ENCODE measurements around the gene KLHDC4. TPM values are rescaled to one million over a fixed set of nuclear protein-coding genes. Genes with fewer than 3 reads are reported as not detected.
"Not testable (repeated sequence)": the region's sequence is repeated elsewhere in the genome, so short reads cannot be mapped to it uniquely, and the experiment has no call there.

Gene KLHDC4
- total RNA-seq, 2 experiments from 2014 or later = 65.9 to 70.2 TPM

DNA sequence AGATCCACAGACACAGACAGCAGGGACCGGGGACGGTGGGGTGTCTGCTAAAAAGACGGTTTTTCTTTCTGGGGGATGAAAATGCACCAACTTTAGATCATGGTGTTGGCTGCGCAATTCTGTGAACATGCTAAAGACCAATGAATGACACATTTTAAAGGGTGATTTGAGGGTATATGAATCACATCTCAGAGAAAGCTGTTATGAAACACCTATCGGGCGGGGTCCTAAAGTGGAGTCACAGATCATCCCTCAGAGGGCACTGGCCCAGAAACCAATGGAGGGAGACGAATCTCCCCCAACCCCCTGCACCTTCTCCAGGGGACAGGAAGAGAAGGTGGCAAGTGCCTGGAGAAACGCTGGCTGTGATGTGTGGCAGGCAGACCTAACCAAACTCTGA, 26.0 kb downstream of the KLHDC4 start:
- POLR2A ChIA-PET = no interaction called here
- CTCF ChIA-PET = no interaction called here
- Mint-ChIP-seq H3K27me3 (no peaks in the 10 kb centered on the region), H3K36me3 (peaks cover 21% of the 10 kb centered on the region), H3K4me1 (ENCODE audit: low read depth) (peaks cover 2% of the 10 kb centered on the region), H3K27ac (no peak overlapping the region), H3K9me3 (no peaks in the 10 kb centered on the region), H3K4me3 (no peak overlapping the region)
- intact Hi-C loops (cut with micrococcal nuclease) = no loop called here
- DNase-seq = no peak

DNA sequence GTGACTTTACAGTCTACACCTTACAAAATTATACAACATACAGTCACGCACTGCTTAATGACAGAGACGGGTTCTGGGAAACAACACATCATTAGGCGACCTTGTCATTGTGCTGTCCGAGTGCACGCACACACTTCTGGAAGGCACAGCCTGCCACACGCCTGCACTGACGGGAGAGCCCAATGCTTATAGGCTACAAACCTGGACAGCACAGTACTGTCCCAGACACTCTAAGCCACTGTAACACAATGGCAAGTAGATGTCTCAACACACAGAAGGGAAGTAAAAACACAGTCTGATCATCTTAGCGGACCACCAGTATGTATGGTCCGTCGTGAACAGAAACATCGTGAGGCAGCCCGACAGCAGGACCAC, 29.8 kb downstream of the KLHDC4 start:
- POLR2A ChIA-PET = no interaction called here
- peaks cover 15% of the 10 kb centered on the region for H3K4me1 Mint-ChIP-seq (ENCODE audit: low read depth)
- H3K27ac Mint-ChIP-seq = no peak overlapping the region
- H3K9me3 Mint-ChIP-seq = no peaks in the 10 kb centered on the region
- intact Hi-C loops (cut with micrococcal nuclease) = no loop called here
- no peaks in the 10 kb centered on the region for H3K27me3 Mint-ChIP-seq
- CTCF ChIA-PET = no interaction called here
- no peak for DNase-seq
- H3K36me3 Mint-ChIP-seq = peaks cover 18% of the 10 kb centered on the region
- no peak overlapping the region for H3K4me3 Mint-ChIP-seq

DNA sequence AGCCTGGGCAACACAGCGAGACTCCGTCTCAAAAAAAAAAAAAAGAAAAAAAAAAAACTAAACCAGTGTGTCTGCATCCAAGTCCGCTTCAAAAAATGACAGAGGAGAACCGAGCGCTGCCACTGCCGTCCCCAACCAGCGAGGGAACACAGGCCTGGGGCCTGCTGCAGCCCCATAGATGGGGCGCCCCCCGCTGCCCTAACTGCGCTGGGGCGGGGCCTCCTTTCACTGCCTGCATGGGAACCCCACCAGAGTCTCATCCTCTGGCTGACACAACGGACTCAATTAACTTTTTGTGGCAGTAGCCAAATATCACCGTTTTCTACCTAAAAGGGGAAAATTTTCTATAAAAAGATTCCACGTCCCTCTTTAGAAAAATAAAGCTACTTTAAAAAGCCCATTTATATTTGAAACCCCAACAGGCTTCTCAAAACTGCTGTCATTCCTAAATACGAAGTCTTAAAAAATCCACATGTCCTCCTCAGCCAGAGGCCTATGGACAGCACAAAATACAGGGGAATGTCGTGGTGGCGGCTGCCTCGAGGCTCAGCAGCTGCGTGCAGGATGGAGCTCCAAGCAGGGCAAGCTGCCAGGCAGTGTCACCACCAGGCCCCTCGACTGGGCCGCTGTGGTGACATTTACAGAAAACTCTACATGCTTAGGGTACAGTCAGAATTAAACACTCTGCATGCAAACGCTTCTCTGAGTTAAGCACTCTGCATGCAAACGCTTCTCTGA, 30.3 kb downstream of the KLHDC4 start:
- H3K36me3 Mint-ChIP-seq = peaks cover 19% of the 10 kb centered on the region
- intact Hi-C loops (cut with micrococcal nuclease) = no loop called here
- H3K9me3 Mint-ChIP-seq = no peaks in the 10 kb centered on the region
- no peak overlapping the region for H3K4me3 Mint-ChIP-seq
- no peak overlapping the region for H3K27ac Mint-ChIP-seq
- CTCF ChIA-PET = no interaction called here
- H3K27me3 Mint-ChIP-seq = no peaks in the 10 kb centered on the region
- DNase-seq = no peak
- H3K4me1 Mint-ChIP-seq (ENCODE audit: low read depth) = peaks cover 13% of the 10 kb centered on the region
- POLR2A ChIA-PET = no interaction called here

GRCh38 chr16:87734644-87735043, 31.1 kb downstream of the KLHDC4 start:
- ChIA-PET CTCF (interaction anchor here (1.4 kb wide), 1 partner anchor 13 kb away, joined by 3 read pairs; no protein-coding TSS in a partner anchor), POLR2A (no interaction called here)
- Mint-ChIP-seq H3K36me3 (peaks cover 19% of the 10 kb centered on the region), H3K27ac (no peak overlapping the region), H3K4me3 (no peak overlapping the region), H3K27me3 (no peaks in the 10 kb centered on the region), H3K4me1 (ENCODE audit: low read depth) (peaks cover 13% of the 10 kb centered on the region), H3K9me3 (no peaks in the 10 kb centered on the region)
- DNase-seq = no peak
- intact Hi-C loops (cut with micrococcal nuclease) = no loop called here

GRCh38 chr16:87733190-87733589, 32.6 kb downstream of the KLHDC4 start:
- POLR2A ChIA-PET = no interaction called here
- Mint-ChIP-seq H3K27me3 (no peaks in the 10 kb centered on the region), H3K4me1 (ENCODE audit: low read depth) (peaks cover 13% of the 10 kb centered on the region), H3K27ac (no peak overlapping the region), H3K9me3 (no peaks in the 10 kb centered on the region), H3K4me3 (no peak overlapping the region), H3K36me3 (peaks cover 27% of the 10 kb centered on the region)
- CTCF ChIA-PET = interaction anchor here (1.6 kb wide), 1 partner anchor 35 kb away, joined by 5 read pairs; no protein-coding TSS in a partner anchor
- peak; percentile 14 for DNase-seq
- intact Hi-C loops (cut with micrococcal nuclease) = no loop called here

DNA sequence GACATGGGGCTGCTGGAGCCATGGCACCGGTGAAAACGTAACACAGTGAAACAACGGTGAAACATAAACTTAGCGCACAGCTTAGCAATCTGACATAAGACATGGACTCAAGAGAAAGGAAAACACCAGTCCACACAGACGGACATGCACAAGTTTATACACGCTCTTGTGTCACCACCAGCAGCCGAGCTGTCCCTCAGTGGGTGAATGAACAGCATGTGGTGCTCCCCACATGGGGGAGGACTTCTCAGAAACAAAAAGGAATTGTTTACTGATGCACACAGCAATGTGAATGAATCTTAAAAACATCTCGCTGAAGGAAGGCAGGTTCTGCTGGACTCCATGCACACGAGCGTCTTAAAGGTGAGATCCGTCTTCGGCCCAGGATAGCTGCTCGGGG, 34.2 kb downstream of the KLHDC4 start:
- Mint-ChIP-seq H3K27ac (no peak overlapping the region), H3K36me3 (peaks cover 35% of the 10 kb centered on the region), H3K9me3 (no peaks in the 10 kb centered on the region), H3K4me3 (no peak overlapping the region), H3K4me1 (ENCODE audit: low read depth) (peaks cover 13% of the 10 kb centered on the region), H3K27me3 (no peaks in the 10 kb centered on the region)
- ChIA-PET CTCF (no interaction called here), POLR2A (interaction anchor here (0.6 kb wide), 1 partner anchor 18 kb away, joined by 3 read pairs; no protein-coding TSS in a partner anchor)
- intact Hi-C loops (cut with micrococcal nuclease) = no loop called here
- DNase-seq = no peak

DNA sequence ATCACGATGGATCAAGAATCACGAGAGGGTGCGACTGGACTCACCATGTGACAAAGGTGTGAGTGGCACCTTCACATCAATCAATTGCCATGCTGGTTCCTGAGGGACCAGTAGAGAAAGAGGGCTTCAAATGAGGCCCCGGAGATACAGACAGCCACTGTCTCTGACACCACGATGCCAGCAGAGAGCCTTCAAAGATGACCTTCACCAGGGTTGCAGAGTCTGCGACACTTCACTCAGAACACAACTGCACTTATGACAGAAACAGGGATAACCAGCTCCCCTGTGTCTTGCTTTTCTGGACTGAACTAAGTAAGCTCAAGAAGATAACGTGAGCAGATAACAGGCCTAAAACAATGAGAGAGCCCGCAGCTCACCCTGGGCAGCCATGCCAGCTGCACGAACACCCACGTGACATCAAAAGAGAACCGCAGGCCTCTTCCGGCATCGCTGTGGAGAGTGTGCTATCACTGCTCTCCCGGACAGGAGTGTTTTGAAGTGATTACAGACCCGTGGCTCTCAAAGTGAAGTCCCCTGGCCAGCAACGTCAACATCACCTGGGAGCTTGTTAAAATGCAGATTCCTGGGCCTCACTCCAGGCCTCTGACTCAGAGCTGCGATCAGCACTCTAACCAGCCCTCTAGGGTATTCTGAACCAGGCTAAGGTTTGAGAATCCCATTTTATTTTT, 36.4 kb downstream of the KLHDC4 start:
- no peak overlapping the region for H3K27ac Mint-ChIP-seq
- no peaks in the 10 kb centered on the region for H3K27me3 Mint-ChIP-seq
- intact Hi-C loops (cut with micrococcal nuclease) = no loop called here
- ChIA-PET POLR2A (no interaction called here), CTCF (no interaction called here)
- H3K9me3 Mint-ChIP-seq = no peaks in the 10 kb centered on the region
- H3K4me3 Mint-ChIP-seq = no peak overlapping the region
- peaks cover 10% of the 10 kb centered on the region for H3K4me1 Mint-ChIP-seq (ENCODE audit: low read depth)
- peaks cover 40% of the 10 kb centered on the region for H3K36me3 Mint-ChIP-seq
- no peak for DNase-seq

DNA sequence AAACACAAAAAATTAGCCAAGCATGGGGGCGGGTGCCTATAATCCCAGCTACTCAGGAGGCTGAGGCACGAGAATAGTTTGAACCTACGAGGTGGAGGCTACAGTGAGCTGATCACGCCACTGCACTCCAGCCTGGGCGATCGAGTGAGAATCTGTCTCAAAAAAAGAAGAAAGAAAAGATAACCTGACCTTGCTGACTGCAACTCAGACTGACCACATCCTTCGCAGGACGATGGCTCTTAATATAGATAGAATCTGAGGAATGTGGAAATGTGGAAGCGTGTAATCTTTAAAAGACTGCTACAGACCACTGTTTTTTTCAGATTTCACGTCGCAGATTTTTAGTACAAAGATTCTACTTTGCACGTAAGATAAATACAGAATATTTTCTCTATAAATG, 37.8 kb downstream of the KLHDC4 start:
- peaks cover 45% of the 10 kb centered on the region for H3K36me3 Mint-ChIP-seq
- intact Hi-C loops (cut with micrococcal nuclease) = no loop called here
- CTCF ChIA-PET = no interaction called here

GRCh38 chr16:87727346-87727745, 38.4 kb downstream of the KLHDC4 start:
- no peak for DNase-seq
- H3K27me3 Mint-ChIP-seq = no peaks in the 10 kb centered on the region
- H3K9me3 Mint-ChIP-seq = no peaks in the 10 kb centered on the region
- H3K4me1 Mint-ChIP-seq (ENCODE audit: low read depth) = no peaks in the 10 kb centered on the region
- H3K36me3 Mint-ChIP-seq = peaks cover 46% of the 10 kb centered on the region
- intact Hi-C loops (cut with micrococcal nuclease) = no loop called here
- ChIA-PET CTCF (no interaction called here), POLR2A (no interaction called here)
- H3K4me3 Mint-ChIP-seq = no peak overlapping the region
- H3K27ac Mint-ChIP-seq = no peak overlapping the region

More for the DNA sequence above, 37.8 kb downstream of the KLHDC4 start:
- POLR2A ChIA-PET = no interaction called here
- peaks cover 1% of the 10 kb centered on the region for H3K4me1 Mint-ChIP-seq (ENCODE audit: low read depth)
- no peak overlapping the region for H3K27ac Mint-ChIP-seq
- no peak overlapping the region for H3K4me3 Mint-ChIP-seq
- no peaks in the 10 kb centered on the region for H3K9me3 Mint-ChIP-seq
- DNase-seq = no peak
- H3K27me3 Mint-ChIP-seq = no peaks in the 10 kb centered on the region

DNA sequence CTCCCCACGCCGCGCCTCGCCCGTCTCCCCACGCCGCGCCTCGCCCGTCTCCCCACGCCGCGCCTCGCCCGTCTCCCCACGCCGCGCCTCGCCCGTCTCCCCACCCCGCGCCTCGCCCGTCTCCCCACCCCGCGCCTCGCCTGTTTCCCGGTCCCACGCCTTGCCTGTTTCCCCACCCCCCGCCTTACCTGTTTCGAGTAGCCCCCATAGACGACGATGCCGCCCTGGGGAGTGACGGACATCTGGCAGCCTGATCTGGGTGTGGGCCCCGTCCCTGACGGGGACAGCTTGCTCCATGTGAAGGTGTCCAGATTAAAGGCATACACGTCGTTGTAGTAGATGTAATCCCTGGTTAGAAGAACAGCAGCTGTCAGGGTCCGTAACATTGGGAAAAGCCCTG, 39.2 kb downstream of the KLHDC4 start:
- H3K27me3 Mint-ChIP-seq; H3K27ac Mint-ChIP-seq; intact Hi-C loops (cut with micrococcal nuclease); H3K4me1 Mint-ChIP-seq (ENCODE audit: low read depth); CTCF ChIA-PET; DNase-seq; H3K9me3 Mint-ChIP-seq; H3K4me3 Mint-ChIP-seq; POLR2A ChIA-PET: not testable (repeated sequence)
- H3K36me3 Mint-ChIP-seq = peaks cover 47% of the 10 kb centered on the region

DNA sequence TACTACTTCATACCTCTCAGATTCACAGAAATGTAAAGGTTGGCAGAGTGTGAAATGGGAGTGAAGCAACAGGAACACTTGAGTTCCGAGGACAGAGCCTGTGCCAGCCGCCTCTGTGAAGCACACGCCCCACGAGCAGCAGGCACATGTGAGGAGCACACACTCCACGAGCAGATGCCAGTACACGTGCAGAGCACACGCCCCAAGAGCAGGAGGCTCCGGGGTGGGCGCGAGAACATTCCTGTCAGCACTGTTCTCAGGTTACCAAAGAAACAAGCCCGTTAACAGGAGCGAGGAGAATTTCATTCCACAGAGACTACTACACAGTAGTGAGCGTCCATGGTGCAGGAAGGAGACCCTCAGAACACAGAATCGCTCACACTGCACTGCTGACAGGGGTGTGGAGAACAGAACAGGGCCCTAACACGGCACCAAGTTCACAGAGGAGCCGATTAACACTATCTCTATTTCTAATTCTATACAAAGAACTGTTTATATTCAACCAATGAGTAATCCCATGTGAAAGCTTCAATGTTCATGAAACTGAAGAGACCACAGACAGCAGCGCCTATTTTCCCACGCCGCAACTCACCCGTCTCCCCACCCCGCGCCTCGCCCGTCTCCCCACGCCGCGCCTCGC, 40.1 kb downstream of the KLHDC4 start:
- no peaks in the 10 kb centered on the region for H3K27me3 Mint-ChIP-seq
- ChIA-PET POLR2A (no interaction called here), CTCF (no interaction called here)
- H3K9me3 Mint-ChIP-seq = no peaks in the 10 kb centered on the region
- no peak overlapping the region for H3K27ac Mint-ChIP-seq
- intact Hi-C loops (cut with micrococcal nuclease) = no loop called here
- peaks cover 41% of the 10 kb centered on the region for H3K36me3 Mint-ChIP-seq
- H3K4me1 Mint-ChIP-seq (ENCODE audit: low read depth) = no peaks in the 10 kb centered on the region
- DNase-seq = no peak
- H3K4me3 Mint-ChIP-seq = no peak overlapping the region

DNA sequence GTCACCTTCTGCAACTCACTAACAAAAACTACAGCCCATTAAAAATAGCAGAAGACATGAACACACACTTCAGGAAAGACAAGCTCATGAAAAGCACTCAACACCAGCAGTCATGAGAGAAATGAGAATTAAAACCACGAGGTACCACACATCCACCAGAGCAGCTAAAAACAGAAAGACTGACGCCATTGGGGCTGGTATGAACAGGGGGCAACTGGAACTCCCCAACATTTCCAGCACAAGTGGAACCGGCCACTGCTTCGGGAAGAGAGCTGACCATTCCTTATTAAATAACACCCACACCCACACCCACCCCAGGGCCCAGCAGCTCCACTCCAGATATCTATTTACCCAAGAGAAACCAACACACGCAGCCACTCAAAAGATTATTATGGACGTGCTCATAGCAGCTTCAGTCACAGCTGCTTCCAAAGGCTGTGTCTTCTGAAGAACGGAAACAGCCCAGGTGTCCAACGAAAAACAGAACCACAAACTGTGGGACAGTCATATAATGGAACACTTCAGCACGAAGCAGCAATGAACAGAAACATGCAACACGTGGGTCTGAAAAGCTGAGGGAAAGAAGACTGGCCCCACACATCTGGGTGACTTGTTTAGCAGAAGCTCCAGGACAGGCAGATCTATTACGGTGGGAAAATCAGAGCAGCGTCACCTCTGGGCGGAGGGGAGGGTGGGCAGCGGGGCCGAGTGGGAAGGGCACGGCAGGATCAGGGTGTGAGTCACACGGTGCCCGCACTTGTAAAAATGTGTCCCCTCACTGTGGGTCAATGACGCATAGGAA, 41.1 kb downstream of the KLHDC4 start:
- CTCF ChIA-PET = no interaction called here
- intact Hi-C loops (cut with micrococcal nuclease) = no loop called here
- no peaks in the 10 kb centered on the region for H3K9me3 Mint-ChIP-seq
- peaks cover 38% of the 10 kb centered on the region for H3K36me3 Mint-ChIP-seq
- POLR2A ChIA-PET = interaction anchor here (0.6 to 0.8 kb wide), 2 partner anchors 11 to 264 kb away, joined by 3 read pairs; no protein-coding TSS in a partner anchor
- H3K4me3 Mint-ChIP-seq = no peak overlapping the region
- H3K27me3 Mint-ChIP-seq = no peaks in the 10 kb centered on the region
- no peak for DNase-seq
- H3K4me1 Mint-ChIP-seq (ENCODE audit: low read depth) = no peaks in the 10 kb centered on the region
- H3K27ac Mint-ChIP-seq = no peak overlapping the region
